ENCODE measurements around the gene EPHA1.

- TF ChIP-seq CTCF (IDR thresholded peaks at IDR 0.05; ENCODE audit: low read depth, low read length, missing input control) (no peak), SP1 (IDR thresholded peaks at IDR 0.05) (no peak), NR2F2 (IDR thresholded peaks at IDR 0.05) (no peak), JUND (IDR thresholded peaks at IDR 0.05) (no peak), RAD21 (IDR thresholded peaks at IDR 0.05) (no peak)
- TF ChIP-seq, protein P1, sequence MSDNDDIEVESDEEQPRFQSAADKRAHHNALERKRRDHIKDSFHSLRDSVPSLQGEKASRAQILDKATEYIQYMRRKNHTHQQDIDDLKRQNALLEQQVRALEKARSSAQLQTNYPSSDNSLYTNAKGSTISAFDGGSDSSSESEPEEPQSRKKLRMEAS (IDR thresholded peaks at IDR 0.05), result no peak
Measured at GRCh38 chr7:143369678-143370651, 38.7 kb downstream of the EPHA1 start.
